ENCODE data around the gene ABCB1. TPM values are rescaled to one million over a fixed set of nuclear protein-coding genes. Genes with fewer than 3 reads are reported as not detected.

Gene ABCB1
- total and polyA plus RNA-seq, 2 of the 13 experiments (the other 11 are each of a cell fraction or from before 2014, with no cell fraction given), result 42.8 to 52.6 TPM

DNA sequence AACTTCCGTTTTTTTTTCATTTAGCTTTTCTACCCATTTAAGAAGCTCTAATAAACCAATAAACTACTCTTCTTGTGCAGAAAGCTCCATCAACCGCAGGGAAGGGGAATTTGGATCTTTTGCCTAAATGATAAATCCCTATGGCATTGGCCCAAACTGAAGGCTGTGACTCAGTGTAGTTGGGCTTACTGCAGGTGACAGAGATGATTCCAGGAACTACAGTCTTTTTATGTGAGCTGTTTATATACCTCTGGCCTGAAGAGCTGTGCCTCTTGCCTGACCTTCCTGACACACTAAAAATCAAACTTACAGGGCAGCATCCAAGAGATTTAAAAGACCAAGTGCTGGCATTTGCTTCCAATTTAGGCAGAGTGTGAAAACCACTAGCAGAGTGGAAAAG is 25.2 kb downstream of the ABCB1 start:
- Histone ChIP-seq H2AFZ (ENCODE audit: low read length) (no peak overlapping the region), H3K4me3 (replicated peaks in 1 of 3; ENCODE audit: insufficient read depth in 1 of 3, low read depth in 2 of 3, low read length in 3 of 3) (no peak overlapping the region), H3K9ac (ENCODE audit: insufficient read depth, low read depth, low read length) (no peak overlapping the region), H3K4me1 (ENCODE audit: insufficient read depth, low read length) (peaks cover 29% of the 10 kb centered on the region), H3K9me3 (ENCODE audit: low read length) (no peaks in the 10 kb centered on the region), H3K4me2 (ENCODE audit: low read depth, low read length) (no peak overlapping the region), H3K27me3 (ENCODE audit: control insufficient read depth in 1 of 2, insufficient read depth in 2 of 2, low read length in 2 of 2) (no peaks in the 10 kb centered on the region), H3K36me3 (replicated peaks in 1 of 2; ENCODE audit: control insufficient read depth in 1 of 2, insufficient read depth in 2 of 2, low read length in 2 of 2) (peaks cover 0 to 14% of the 10 kb centered on the region in 2 experiments; a peak in 2 of 5 replicates), H4K20me1 (ENCODE audit: insufficient read depth, low read length) (no peaks in the 10 kb centered on the region), H3K79me2 (ENCODE audit: insufficient read depth, low read length) (no peaks in the 10 kb centered on the region), H3K27ac (ENCODE audit: extremely low read length, insufficient read depth, low read length) (no peak overlapping the region)
- no peak for DNase-seq (ENCODE audit: low spot score)
- no peak for FAIRE-seq
- WGBS (ENCODE audit: low lambda C conversion rate), result 95% methylated on average over 2 of the region's 2 CpGs
- ChIA-PET CTCF (ENCODE audit: low intra/inter-chr PET ratio, low total read pairs) (no interaction called here), POLR2A (interaction anchor here (1.6 kb wide), 1 partner anchor 25 kb away, joined by 6 read pairs; the partner anchor contains the start of gene ABCB1)
- in situ Hi-C loops (cut with HindIII; ENCODE audit: extremely low pct_ligation_motif_present, low pct_unique_long_range_greater_than_20kb) (no loop called here), intact Hi-C loops (cut with micrococcal nuclease; ENCODE audit: unreplicated experiment) (no loop called here)
- ATAC-seq, result no peak
- no TSS peak for BruUV-seq (replicated peaks)
- TF ChIP-seq ZBTB40 (IDR thresholded peaks at IDR 0.05) (no peak), ZBTB40 (CRISPR knock-in tag; IDR thresholded peaks at IDR 0.05) (no peak), SIX4 (CRISPR knock-in tag; IDR thresholded peaks at IDR 0.05) (no peak), ZNF83 (CRISPR knock-in tag; IDR thresholded peaks at IDR 0.05; ENCODE audit: borderline replicate concordance) (no peak), SP140L (CRISPR knock-in tag; IDR thresholded peaks at IDR 0.05; ENCODE audit: borderline replicate concordance) (no peak), MYC (CRISPR knock-in tag; IDR thresholded peaks at IDR 0.05; ENCODE audit: borderline replicate concordance) (no peak), NFRKB (IDR thresholded peaks at IDR 0.05) (no peak), ZKSCAN5 (CRISPR knock-in tag; IDR thresholded peaks at IDR 0.05) (no peak), ZNF816 (CRISPR knock-in tag; IDR thresholded peaks at IDR 0.05; ENCODE audit: borderline replicate concordance) (no peak), ZBTB7A (CRISPR knock-in tag; IDR thresholded peaks at IDR 0.05) (no peak)
